RWPE1 (cell line): ENCODE results near the gene DEPP1.

ENCODE experiments used
- CTCF ChIA-PET: fragments of 350-600 bp; sonication (Branson Sonifier 250); formaldehyde crosslinking; extraction: SDS; loops from one replicate; lab custom pipeline; 2021; lab: Yijun Ruan, JAX
- POLR2A ChIA-PET: fragments of 400-600 bp; formaldehyde crosslinking; extraction: SDS; loops from one replicate; lab custom pipeline; 2020; ENCODE audit warnings: antibody characterized with exemption; ENCODE audit not compliant: low non-redundant PET; lab: Yijun Ruan, JAX
- DNase-seq: peaks from one replicate; pipeline ENCODE4 v3.0.0; 2012; ENCODE audit warnings: low spot score
- H3K27ac ChIP-seq: fragments of 450-650 bp; 2 replicates; pipeline ENCODE4 v1.5.1; 2017
- TF ChIP-seq, protein P1 (sequence below): fragments of 450-650 bp; conservative IDR thresholded peaks from 2 replicates; pipeline ENCODE4 v1.5.1; 2017; ENCODE audit warnings: low read depth, mild to moderate bottlenecking

Gene DEPP1

DNA sequence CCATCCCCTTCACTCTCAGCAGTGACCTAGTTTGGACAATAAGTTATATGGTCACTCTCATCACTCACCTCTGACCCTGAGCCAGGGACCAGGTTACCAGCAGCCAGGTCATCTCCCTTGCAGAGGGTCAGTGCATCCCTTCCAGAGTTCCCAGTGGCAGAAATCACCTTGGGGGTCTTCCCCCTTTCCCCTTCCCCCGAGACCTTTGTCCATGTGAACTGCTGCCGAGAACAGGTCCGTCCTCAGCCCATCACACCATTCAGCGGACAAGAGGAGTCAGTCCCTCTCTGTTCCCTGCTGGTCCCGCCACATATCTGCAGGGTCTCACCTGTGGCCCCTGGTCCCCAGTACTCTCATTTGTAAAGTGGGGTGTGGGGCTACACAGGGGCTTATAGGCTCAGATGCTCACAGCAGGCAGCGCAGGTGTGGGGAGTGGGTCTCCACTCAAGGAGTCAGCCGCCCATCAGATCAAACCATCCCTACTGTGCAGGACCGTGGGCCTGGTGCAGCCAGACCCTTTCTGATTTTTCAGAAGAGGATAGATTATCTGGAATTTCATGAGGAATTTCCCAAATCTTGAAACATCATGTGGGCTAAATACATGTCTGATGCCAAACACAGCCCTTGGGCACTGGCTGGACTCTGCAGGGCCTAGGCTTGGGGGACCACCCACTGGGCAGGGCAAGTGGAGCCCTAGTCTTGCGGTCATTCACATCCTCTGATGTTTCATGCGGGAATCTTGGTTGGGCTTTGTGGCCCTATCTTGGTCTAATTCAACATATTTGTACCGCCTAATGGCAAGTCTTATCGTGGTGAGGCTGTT is 6.5 kb downstream of the DEPP1 start:
- H3K27ac ChIP-seq = no peak overlapping the region
- ChIA-PET POLR2A (no interaction called here), CTCF (interaction anchor here (2.3 kb wide), 1 partner anchor 39 kb away, joined by 12 read pairs; no protein-coding TSS in a partner anchor)
- no peak for DNase-seq
- TF ChIP-seq, protein P1, sequence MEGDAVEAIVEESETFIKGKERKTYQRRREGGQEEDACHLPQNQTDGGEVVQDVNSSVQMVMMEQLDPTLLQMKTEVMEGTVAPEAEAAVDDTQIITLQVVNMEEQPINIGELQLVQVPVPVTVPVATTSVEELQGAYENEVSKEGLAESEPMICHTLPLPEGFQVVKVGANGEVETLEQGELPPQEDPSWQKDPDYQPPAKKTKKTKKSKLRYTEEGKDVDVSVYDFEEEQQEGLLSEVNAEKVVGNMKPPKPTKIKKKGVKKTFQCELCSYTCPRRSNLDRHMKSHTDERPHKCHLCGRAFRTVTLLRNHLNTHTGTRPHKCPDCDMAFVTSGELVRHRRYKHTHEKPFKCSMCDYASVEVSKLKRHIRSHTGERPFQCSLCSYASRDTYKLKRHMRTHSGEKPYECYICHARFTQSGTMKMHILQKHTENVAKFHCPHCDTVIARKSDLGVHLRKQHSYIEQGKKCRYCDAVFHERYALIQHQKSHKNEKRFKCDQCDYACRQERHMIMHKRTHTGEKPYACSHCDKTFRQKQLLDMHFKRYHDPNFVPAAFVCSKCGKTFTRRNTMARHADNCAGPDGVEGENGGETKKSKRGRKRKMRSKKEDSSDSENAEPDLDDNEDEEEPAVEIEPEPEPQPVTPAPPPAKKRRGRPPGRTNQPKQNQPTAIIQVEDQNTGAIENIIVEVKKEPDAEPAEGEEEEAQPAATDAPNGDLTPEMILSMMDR = no peak

DNA sequence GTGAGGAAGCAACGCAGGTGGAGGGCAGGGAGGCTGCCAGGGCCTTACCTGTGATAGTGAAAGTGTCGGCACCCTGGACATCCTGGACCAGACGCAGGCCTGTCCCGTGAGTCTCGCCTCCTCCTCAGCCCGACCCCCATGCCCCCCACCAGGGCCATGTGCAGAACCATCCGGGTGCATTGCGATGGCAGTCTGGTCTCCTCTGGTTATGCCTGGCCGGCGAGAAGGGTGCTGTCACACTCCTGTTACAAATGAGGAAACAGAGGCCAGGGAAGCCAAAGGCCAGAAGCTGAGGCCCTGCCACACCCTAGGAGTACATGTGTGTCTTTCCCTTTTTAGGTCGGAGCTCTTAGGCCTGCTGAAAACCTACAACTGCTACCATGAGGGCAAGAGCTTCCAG is 7.2 kb downstream of the DEPP1 start:
- no peak overlapping the region for H3K27ac ChIP-seq
- DNase-seq = no peak
- POLR2A ChIA-PET = no interaction called here
- TF ChIP-seq, protein P1 = no peak
- CTCF ChIA-PET = no interaction called here

DNA sequence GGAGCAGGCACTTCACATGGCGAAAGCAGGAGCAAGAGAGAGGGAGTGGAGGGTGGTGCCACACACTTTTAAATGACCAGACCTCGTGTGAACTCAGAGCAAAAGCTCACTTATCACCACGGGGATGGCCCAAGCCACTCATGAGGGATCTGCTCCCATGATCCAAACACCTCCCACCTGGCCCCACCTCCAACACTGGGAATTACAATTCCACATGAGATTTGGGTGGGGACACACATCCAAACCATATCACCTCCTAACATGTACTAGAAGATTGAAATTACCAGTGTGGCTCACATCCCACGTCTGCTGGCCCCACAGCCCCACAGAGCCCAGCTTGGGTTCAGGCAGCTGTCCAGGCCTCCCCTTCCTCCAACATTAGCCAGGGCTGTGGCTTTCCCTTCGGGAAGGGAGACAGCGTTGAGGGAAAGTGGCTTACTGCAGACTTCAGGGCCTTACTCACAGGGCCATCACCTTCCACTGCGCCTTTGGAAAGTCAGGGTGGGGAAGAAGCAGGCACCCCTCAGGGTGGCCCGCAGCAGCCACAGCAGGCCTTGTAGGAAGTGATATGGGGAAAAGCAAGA is 7.7 kb downstream of the DEPP1 start:
- no peak for DNase-seq
- no peak overlapping the region for H3K27ac ChIP-seq
- CTCF ChIA-PET = no interaction called here
- TF ChIP-seq, protein P1 = no peak
- POLR2A ChIA-PET = no interaction called here

DNA sequence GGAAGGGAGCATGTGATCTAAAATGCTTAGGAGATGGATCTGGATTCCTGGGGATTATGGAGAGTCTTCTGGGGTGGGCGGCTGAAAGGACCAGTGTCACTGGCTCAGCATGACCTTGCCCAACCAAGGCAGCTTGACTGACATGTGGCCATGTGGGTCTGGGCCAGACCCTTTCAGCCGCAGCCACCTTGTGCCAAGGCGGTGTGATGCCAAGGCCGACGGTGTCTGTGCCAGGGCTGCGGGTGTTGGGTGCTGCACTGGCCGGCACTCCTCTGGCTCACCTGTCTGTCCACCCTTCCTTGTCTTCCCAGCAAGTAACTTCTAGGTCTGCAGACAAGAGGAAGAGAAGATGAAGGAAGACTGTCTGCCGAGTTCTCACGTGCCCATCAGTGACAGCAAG is 8.8 kb downstream of the DEPP1 start:
- POLR2A ChIA-PET = no interaction called here
- TF ChIP-seq, protein P1 = no peak

DNA sequence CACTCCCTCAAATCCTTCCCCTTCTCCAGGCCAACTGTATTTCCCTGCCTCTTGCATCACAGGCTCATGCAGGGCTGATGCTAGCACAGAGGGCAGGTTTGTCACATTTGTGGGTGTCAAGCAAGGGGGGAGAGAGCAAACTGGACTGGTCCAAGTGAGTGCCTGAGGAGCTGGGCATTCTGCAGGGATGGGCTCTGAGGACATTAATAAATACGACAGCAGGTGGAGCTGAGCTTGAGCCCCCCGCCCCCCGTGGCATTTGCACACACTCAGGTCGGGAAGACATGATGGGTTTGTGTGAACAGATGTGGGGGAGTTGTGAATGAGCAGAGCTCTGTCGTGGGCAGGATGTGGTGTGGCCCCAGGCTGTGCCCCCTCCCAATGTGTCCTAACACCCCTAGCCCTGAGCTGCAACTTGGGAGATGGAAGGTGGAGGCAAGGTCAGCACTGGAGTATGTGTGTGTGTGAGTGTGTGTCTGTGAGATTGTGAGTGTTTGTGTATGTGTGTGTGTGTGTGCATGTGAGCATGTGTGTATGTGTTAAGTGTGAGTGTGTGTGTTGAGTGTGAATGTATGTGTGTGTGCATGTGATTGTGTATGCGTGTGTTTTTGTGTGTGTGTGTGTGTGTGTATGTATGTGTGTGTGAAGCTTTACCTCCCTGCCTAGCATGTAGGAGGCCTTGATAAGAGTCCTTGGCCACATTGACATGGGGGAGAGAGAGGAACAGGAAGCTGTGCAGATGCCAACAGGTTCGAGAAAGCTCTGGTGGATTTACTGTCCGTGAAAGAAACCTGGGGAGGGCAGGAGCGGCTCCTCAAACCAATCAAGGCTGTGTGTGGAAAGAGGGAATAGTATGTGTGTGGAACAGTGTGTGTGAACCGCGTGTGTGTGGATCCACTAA is 9.9 kb downstream of the DEPP1 start:
- H3K27ac ChIP-seq = no peak overlapping the region
- POLR2A ChIA-PET = no interaction called here
- DNase-seq = no peak
- TF ChIP-seq, protein P1 = no peak
- CTCF ChIA-PET = no interaction called here

More for the DNA sequence above, 8.8 kb downstream of the DEPP1 start:
- no peak overlapping the region for H3K27ac ChIP-seq
- CTCF ChIA-PET = no interaction called here
- DNase-seq = no peak

DNA sequence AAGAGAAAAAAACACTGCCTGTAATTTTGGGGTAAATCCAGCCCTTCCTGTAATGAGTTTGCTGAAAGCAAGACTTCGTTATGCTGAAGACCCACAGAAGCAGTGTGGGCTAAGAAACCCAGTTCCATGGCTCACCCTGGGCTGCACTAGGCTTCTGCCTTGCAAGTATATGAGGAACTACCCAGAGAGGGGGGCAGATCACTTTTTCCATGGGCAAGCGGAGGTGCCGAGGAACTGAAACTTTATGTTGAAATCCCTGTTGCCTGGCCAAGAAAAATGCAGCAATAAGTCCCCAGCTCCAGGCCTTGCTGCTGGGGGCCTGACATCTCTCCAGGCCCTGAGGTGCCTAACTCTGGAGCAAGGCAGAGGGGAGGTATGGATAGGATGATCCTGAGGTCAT is 10.5 kb downstream of the DEPP1 start:
- TF ChIP-seq, protein P1 = no peak
- POLR2A ChIA-PET = no interaction called here
- CTCF ChIA-PET = interaction anchor here (0.6 kb wide), 1 partner anchor 687 kb away, joined by 3 read pairs; no protein-coding TSS in a partner anchor
- H3K27ac ChIP-seq = no peak overlapping the region
- DNase-seq = no peak
